Hematopoietic multipotent progenitor cell treated with erythropoietin and hydrocortisone succinate and interleukin-3 and kit ligand, for 15 days (in vitro differentiated cells): ENCODE results near the gene AP2B1.
A peak's percentile ranks its signal among the peaks of the same experiment; 100 is the strongest.
"Not testable (repeated sequence)": the region's sequence is repeated elsewhere in the genome, so short reads cannot be mapped to it uniquely, and the experiment has no call there.

Experiments used
- DNase-seq: peaks from one replicate; pipeline ENCODE4 v3.0.0-alpha.2; 2015; ENCODE audit warnings: low spot score

The AP2B1 gene

DNA sequence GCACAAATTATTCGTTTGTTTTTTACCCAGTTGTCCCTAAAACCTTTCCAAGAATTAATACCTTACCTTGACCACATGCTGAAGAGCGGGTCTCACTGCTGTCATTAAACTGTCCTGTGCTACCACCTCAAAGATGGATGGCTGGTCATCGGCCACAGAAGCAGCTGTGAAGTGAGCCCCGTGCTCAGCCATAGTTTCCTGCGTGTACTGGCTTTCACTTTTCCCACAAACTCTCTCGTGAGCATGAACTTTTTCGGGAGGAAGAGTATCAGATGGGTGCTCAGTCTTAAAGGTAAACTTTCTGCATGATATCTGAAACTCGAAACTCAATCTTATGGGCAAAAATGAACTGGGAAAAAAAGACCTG lies 9.3 kb upstream of the AP2B1 start:
- DNase-seq = no peak

- peak; percentile 86 for DNase-seq
These were observed 8.8 kb upstream of the AP2B1 start, which contains the start of gene PEX12 for GRCh38 chr17:35578197-35578928. Gene PEX12, minus strand, starts transcription at chr17:35578571. Its CDS starts 550 bp downstream, at chr17:35578021.

GRCh38 chr17:35578929-35579432 lies 8.1 kb upstream of the AP2B1 start:
- no peak for DNase-seq

- no peak for DNase-seq
These were observed 3.1 kb upstream of the AP2B1 start for GRCh38 chr17:35584061-35584460.

DNA sequence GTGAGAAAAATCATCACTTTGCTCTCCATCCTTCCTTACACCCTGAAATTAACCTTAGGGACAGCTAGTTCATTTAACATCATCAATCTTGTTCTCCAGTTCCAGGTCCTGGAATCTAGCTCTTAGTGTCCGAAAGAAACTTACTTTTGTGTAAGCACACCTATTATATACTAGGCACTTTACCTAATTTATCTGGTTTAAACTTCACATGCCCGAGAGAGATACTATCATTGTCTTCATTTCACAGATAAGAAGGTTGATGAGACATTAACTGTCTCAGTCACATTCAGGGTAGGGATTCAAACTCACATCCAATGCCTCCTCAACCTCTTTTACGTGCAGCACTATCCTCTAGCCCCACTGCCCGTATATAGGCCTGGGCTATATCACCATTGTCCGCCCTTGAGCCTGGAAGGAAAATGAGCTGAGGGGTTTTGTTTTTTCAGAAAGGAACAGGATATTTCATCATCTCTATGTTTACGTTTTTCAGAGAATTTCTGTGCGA lies 501 bp upstream of the AP2B1 start:
- DNase-seq = no peak

DNA sequence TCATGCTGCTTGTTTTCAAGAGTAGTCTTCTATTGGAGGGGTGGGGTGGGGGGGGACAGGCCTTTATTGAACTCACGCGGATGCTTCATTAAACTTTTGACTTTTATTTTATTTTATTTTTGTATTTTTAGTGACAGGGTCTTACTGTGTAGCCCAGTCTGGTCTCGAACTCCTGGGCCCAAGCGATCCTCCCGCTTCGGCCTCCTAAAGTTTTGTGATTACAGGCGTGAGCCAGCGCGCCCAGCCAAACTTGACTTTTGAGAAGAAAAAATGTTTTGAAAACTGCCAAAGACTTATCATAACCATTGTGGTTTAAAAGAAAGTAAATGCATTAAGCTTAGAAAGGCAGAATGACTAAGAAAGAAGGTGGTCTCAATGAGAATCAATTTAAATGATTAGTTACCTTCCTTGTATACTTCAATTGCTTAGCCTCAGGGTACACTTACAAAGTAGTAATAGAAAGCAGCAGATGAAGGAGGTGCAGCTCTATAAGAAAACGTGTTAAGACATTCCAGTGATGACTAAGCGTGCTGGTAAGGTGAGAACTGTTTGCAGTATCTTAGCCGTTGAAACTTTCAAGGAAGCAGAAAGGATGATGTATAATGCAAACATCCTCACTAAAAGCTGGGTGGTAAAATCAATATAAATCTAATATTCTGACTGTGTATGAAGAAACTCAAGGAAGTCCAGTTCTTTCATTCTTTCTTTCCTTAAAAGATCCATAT lies 1.2 kb downstream of the AP2B1 start:
- DNase-seq = peak; percentile 63

DNA sequence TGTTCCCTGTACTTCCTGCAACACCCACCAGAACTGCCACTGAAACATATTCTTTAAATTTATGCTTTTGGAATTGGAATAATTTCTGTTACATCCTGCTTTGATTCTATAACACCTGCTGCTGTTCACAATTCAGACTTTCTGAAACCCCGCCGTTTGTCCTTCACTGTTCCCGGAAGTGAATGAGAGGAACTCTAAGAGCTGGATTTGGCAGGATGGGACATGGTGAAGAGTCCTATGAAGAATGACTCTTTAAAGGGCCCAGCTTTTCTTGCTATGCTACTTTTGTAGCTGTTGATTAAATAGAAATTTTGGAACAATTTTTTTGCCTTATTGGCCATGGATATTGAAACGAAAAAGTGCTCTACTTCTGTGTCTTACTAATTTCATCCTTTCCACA lies 8.9 kb downstream of the AP2B1 start:
- no peak for DNase-seq

- DNase-seq = no peak
These were observed 9.6 kb downstream of the AP2B1 start for GRCh38 chr17:35596530-35597233.

GRCh38 chr17:35597604-35598003 lies 10.5 kb downstream of the AP2B1 start:
- no peak for DNase-seq

DNA sequence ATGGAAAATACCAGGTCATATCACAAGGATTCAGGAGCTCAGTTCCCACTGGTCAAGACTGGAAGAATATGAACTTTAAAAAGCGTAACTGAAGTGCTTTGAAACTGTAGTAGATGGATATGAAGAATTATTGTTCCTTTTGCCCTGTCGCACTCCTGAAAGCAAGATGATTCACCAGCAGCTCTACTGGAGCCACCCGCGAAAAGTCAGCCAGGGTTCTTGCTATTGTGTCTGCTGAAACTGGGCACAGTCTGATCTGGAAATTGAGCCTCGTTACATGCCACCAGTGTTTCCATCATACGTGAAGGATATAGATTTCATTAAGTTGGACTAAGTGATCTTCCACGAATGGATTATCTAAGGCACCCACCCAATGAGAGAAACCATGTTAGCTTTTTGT lies 16.6 kb downstream of the AP2B1 start:
- no peak for DNase-seq

DNA sequence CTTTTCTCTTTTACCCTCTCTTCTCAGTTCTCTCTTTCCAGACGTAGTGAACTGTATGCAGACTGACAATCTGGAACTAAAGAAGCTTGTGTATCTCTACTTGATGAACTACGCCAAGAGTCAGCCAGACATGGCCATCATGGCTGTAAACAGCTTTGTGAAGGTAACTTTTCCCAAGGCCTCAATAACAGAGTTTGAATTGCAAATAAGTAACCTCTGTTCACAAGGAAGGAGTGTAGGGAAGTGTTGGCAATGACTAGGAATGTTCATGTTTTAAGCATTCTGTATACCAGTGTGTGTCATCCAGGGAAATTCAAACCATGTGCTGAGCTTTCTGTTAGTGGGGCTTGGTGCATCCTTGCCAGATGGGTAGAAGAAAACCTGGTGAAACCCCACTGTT lies 18.6 kb downstream of the AP2B1 start:
- DNase-seq = no peak

DNA sequence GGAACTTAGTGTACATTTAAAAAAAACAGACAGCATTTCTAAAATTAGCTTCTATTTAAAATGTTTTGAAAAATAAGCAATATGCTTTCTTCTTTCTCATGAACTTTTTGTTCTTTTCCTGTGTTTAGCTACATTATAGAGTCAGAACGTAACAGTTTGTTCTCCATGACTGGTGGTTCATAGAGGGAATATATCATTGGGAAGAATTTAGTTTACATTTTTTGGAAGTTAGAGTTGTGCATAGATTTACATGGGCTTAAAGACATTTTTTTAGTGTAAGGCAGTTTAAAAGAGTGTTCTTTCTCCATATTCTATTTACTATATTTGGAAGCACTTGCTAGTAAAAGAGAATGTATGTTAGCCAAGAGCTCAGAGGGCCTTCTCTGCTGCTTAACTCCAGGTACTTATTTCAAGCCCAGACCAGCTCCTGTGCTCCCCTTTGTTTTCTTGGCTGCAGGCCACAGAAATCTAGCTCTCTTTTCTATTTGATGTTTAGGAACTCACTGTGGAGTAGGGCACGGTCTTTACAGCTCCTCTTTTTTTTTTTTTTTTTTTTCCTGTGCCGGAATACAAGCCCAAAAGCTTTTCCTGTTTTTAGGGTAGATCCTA lies 20.2 kb downstream of the AP2B1 start:
- no peak for DNase-seq

DNA sequence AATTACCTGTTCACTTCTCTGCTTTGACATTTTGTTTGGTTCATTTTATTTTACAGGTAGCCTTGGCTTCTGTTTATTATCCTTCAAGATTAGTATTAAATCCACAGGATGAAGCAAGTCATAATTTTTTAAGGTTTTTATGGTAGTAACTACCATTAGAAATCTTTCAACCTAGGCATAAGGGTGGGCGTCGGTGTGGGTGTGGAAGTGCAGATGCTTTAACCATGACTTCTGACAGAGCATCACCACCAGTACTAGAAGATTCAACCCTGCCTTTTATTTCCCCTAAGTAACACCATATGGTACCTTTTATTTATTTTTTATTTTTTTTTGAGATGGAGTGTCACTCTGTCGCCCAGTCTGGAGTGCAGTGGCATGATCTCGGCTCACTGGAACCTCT lies 22.7 kb downstream of the AP2B1 start:
- no peak for DNase-seq

DNA sequence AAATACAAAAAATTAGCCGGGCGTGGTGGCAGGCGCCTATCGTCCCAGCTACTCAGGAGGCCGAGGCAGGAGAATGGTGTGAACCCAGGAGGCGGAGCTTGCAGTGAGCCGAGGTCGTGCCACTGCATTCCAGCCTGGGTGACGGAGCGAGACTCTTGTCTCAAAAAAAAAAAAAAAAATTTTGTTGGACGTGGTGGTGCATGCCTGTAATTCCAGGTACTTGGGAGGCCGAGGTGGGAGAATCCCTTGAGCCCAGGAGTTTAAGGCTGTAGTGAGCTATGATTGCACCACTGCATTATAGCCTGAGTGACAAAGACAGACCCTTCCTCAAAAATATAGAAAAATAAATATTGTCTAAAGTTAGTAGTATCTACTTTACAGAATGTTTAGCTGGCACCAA lies 23.6 kb downstream of the AP2B1 start:
- DNase-seq = not testable (repeated sequence)

GRCh38 chr17:35612924-35613521 lies 25.9 kb downstream of the AP2B1 start:
- DNase-seq = peak; percentile 63

DNA sequence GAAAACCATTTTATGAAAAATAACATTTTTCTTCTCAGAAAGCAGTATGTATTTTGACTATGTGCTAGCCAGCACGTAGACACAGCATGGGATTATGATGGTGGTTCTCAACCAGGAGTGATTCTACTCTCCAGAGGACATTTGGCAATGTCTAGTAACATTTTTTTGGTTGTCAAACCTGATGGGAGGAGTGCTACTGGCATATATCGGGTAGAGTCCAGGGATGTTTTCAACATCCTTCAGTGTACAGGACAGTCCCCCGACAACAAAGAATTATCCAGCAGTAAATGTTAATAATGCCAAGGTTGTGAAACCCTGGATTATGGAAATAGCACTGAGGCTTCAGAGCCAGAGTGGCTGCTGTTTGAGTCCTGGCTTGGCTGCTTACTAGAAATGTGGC lies 27.7 kb downstream of the AP2B1 start:
- DNase-seq = no peak

GRCh38 chr17:35616536-35616935 lies 29.4 kb downstream of the AP2B1 start:
- DNase-seq = peak; percentile 50

DNA sequence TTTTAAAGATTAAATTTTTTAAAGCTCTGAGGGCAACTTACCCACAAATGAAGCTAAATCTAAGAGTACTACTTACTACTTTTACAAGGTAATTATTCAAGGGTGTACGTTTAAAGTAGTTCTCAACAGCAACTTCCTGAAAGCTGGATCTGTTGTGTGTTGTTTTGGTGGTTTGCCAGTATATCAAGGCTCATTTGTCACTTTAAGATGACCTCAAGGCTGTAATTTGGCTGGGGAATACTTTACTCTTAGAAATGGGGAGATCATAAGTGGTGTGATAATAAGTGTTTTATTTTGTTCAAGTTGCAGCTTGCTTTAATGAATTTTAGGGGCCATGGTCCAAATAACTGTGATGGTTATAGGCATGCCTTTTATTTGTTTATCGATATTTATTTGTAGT lies 30.4 kb downstream of the AP2B1 start:
- DNase-seq = no peak

DNA sequence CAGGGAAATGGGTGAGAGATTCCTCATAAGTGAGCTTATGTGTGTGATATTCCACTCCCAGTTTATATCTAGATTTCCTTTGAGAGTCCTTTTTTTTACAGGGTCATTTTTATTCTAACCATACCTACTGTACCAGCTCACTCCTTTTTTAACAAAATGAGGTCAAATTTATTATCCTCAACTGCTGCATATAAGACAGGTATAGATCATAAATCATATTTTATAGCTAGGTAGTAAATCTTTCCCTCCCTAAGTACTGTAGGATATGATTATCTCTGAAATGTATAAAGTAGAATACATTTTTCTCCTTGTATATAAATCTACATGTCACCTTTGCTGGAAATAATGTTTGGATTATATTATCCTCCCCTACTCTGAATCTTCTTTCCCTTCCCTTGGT lies 31.5 kb downstream of the AP2B1 start:
- DNase-seq = no peak

- no peak for DNase-seq
These were observed 34.6 kb downstream of the AP2B1 start for GRCh38 chr17:35621768-35622167.

GRCh38 chr17:35627417-35627816 lies 40.3 kb downstream of the AP2B1 start:
- DNase-seq = no peak
